Osteocyte (in vitro differentiated cells): Measurements from ENCODE around the gene MED7. TPM values are rescaled to one million over a fixed set of nuclear protein-coding genes. Genes with fewer than 3 reads are reported as not detected.
A peak's percentile ranks its signal among the peaks of the same experiment; 100 is the strongest.

ENCODE experiments used
- DNase-seq: peaks from one replicate; pipeline ENCODE4 v3.0.0; 2021; ENCODE audit warnings: mixed read lengths; ENCODE audit not compliant: unreplicated experiment; ENCODE audit errors: extremely low spot score
- H3K27ac Mint-ChIP-seq: one replicate; pipeline ENCODE4 v1.8.0; 2021; ENCODE audit warnings: mild to moderate bottlenecking, mixed read lengths; ENCODE audit not compliant: unreplicated experiment
- H3K27me3 Mint-ChIP-seq: one replicate; pipeline ENCODE4 v1.8.0; 2021; ENCODE audit warnings: mixed read lengths; ENCODE audit not compliant: unreplicated experiment
- H3K36me3 Mint-ChIP-seq: one replicate; pipeline ENCODE4 v1.8.0; 2021; ENCODE audit warnings: mixed read lengths; ENCODE audit not compliant: unreplicated experiment
- H3K4me1 Mint-ChIP-seq: one replicate; pipeline ENCODE4 v1.8.0; 2021; ENCODE audit warnings: mixed read lengths; ENCODE audit not compliant: unreplicated experiment
- H3K4me3 Mint-ChIP-seq: one replicate; pipeline ENCODE4 v1.8.0; 2021; ENCODE audit warnings: mild to moderate bottlenecking, moderate library complexity, mixed read lengths; ENCODE audit not compliant: unreplicated experiment
- H3K9me3 Mint-ChIP-seq: one replicate; pipeline ENCODE4 v1.8.0; 2021; ENCODE audit warnings: mixed read lengths; ENCODE audit not compliant: unreplicated experiment
- long read RNA-seq: library from polyadenylated mRNA; unstranded; transcript quantifications from one replicate; pipeline ENCODE4 v2.0.0, GENCODE V29; 2021
- total RNA-seq: library from RNA; stranded (reverse); gene quantifications from 2 replicates; pipeline ENCODE4 v1.2.1, GENCODE V29; 2021
- TF ChIP-seq, protein P1 (sequence below): fragments of 200-600 bp; sonication (generic); IDR thresholded peaks from 2 replicates; pipeline ENCODE4 v1.5.0; 2021; ENCODE audit warnings: antibody characterized with exemption, mild to moderate bottlenecking, moderate library complexity

MED7 gene, protein sequence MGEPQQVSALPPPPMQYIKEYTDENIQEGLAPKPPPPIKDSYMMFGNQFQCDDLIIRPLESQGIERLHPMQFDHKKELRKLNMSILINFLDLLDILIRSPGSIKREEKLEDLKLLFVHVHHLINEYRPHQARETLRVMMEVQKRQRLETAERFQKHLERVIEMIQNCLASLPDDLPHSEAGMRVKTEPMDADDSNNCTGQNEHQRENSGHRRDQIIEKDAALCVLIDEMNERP
- 9.2 and 9.3 TPM in 2 replicates for total RNA-seq
- long read RNA-seq, transcript MED7-201 (2 exons, 2,402 nt), result major isoform, 33 of 45 reads
- long read RNA-seq, transcript MED7-202 (2 exons, 1,382 nt), result minor isoform, 7 of 45 reads
- long read RNA-seq, partial matches to known transcripts, result 3 of 45 reads
- long read RNA-seq, other reads (novel, unspliced or antisense), result 2 of 45 reads

- Mint-ChIP-seq H3K4me3 (peak within 1 kb of the TSS; percentile 90), H3K27ac (peak within 1 kb of the TSS; percentile 96), H3K27me3 (peaks cover 21% of the 10 kb centered on the region), H3K9me3 (no peaks in the 10 kb centered on the region), H3K4me1 (peaks cover 17% of the 10 kb centered on the region), H3K36me3 (peaks cover 20% of the 10 kb centered on the region)
- TF ChIP-seq, protein P1, sequence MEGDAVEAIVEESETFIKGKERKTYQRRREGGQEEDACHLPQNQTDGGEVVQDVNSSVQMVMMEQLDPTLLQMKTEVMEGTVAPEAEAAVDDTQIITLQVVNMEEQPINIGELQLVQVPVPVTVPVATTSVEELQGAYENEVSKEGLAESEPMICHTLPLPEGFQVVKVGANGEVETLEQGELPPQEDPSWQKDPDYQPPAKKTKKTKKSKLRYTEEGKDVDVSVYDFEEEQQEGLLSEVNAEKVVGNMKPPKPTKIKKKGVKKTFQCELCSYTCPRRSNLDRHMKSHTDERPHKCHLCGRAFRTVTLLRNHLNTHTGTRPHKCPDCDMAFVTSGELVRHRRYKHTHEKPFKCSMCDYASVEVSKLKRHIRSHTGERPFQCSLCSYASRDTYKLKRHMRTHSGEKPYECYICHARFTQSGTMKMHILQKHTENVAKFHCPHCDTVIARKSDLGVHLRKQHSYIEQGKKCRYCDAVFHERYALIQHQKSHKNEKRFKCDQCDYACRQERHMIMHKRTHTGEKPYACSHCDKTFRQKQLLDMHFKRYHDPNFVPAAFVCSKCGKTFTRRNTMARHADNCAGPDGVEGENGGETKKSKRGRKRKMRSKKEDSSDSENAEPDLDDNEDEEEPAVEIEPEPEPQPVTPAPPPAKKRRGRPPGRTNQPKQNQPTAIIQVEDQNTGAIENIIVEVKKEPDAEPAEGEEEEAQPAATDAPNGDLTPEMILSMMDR, result no peak
- peak; percentile 96 for DNase-seq
Measured at GRCh38 chr5:157142317-157143126, at the start of gene MED7. Gene MED7 (minus strand): TSS chr5:157142865. CDS start chr5:157139431, 3,434 bp downstream.

GRCh38 chr5:157189223-157189622 lies 46.6 kb upstream of the MED7 start:
- DNase-seq, result no peak
- Mint-ChIP-seq H3K36me3 (no peaks in the 10 kb centered on the region), H3K27ac (no peak overlapping the region), H3K4me3 (no peak overlapping the region), H3K9me3 (no peaks in the 10 kb centered on the region), H3K27me3 (peaks cover 49% of the 10 kb centered on the region), H3K4me1 (no peaks in the 10 kb centered on the region)
- TF ChIP-seq, protein P1, result no peak

DNA sequence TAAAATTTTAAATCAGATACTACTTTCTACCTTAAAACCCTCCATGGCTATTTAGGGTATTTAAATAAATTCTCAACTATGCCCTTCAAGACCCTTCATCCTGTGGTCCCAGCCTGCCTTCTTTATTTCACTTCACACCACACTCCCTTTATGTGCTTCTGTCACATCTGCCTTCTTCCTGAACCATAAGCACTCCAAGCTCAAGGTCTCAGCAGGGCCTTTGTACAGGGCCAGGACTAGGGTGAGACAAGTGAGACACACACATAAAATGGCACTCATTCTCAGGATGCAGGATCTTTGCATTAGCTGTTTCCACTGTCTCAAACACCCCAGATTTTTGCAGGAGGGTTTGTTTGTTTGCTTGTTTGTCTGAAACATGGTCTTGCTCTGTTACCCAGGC lies 45.6 kb upstream of the MED7 start:
- Mint-ChIP-seq H3K27me3 (peaks cover 51% of the 10 kb centered on the region), H3K4me1 (no peaks in the 10 kb centered on the region), H3K36me3 (no peaks in the 10 kb centered on the region), H3K4me3 (no peak overlapping the region), H3K27ac (no peak overlapping the region), H3K9me3 (no peaks in the 10 kb centered on the region)
- TF ChIP-seq, protein P1, result no peak
- DNase-seq, result no peak

- H3K4me1 Mint-ChIP-seq, result no peaks in the 10 kb centered on the region
- H3K4me3 Mint-ChIP-seq, result no peak overlapping the region
- no peaks in the 10 kb centered on the region for H3K36me3 Mint-ChIP-seq
- H3K27ac Mint-ChIP-seq, result no peak overlapping the region
- H3K9me3 Mint-ChIP-seq, result no peaks in the 10 kb centered on the region
- TF ChIP-seq, protein P1, result no peak
- peaks cover 49% of the 10 kb centered on the region for H3K27me3 Mint-ChIP-seq
- no peak for DNase-seq
Measured at GRCh38 chr5:157187046-157187754, 44.5 kb upstream of the MED7 start.
